HTERT RPE-1 (cell line): Measurements from ENCODE around the gene PRUNE1.

ENCODE experiments used
- in situ Hi-C: fragments of 300-500 bp; cut with MboI; formaldehyde crosslinking; loops from 4 replicates; pipeline ENCODE4 v1.14.3; 2020; ENCODE audit warnings: low sequenced_read_pairs

The PRUNE1 gene

GRCh38 chr1:151005729-151006319 is 2.4 kb upstream of the PRUNE1 start:
- in situ Hi-C loops = no loop called here

GRCh38 chr1:151006327-151007052 is 1.8 kb upstream of the PRUNE1 start, which contains the start of gene MINDY1:
Gene MINDY1, minus strand, starts transcription at chr1:151006902. Its CDS starts 4,285 bp downstream, at chr1:151002617.
- in situ Hi-C loops = no loop called here

DNA sequence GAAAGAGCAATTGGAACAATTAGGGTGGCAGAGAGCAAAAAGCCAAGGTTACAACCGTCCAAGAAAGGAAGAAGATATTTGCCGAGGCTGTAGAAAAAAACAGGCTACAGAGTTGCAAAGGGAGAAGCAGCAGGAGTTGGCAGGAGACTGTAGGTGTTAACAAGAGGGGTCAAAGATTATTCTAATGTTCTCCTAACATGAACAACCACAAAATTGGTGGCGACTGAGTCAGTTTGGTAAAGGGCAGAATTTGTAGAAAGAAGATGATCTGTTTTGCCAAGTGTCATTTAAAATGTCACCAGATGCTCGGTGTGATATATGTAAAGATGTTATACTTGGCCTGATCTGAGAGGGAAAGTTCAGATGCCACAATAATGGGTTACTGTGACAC is 401 bp upstream of the PRUNE1 start:
- in situ Hi-C loops = no loop called here

GRCh38 chr1:151009206-151009587 is 948 bp downstream of the PRUNE1 start:
- in situ Hi-C loops = no loop called here

- in situ Hi-C loops = no loop called here
Measured at GRCh38 chr1:151009674-151010345, 1.6 kb downstream of the PRUNE1 start.

DNA sequence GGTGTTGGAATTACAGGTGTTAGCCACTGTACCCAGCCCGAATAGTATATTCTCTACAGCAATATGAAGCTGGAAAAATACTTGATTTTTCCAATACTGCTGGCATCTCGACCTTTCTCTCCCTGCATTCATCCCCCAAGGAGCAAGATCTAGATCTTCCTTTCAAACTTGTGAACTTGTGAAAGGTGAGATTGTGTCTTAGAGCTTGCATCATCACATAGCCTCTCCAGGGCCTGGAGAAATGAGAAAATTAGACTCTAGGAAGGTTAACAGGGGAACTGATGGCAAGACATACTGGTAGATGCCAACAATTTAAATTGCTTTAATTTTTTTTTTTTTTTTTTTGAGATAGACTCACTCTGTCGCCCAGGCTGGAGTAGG is 2.1 kb downstream of the PRUNE1 start:
- in situ Hi-C loops = no loop called here

GRCh38 chr1:151011154-151011850 is 3.1 kb downstream of the PRUNE1 start:
- in situ Hi-C loops = no loop called here

DNA sequence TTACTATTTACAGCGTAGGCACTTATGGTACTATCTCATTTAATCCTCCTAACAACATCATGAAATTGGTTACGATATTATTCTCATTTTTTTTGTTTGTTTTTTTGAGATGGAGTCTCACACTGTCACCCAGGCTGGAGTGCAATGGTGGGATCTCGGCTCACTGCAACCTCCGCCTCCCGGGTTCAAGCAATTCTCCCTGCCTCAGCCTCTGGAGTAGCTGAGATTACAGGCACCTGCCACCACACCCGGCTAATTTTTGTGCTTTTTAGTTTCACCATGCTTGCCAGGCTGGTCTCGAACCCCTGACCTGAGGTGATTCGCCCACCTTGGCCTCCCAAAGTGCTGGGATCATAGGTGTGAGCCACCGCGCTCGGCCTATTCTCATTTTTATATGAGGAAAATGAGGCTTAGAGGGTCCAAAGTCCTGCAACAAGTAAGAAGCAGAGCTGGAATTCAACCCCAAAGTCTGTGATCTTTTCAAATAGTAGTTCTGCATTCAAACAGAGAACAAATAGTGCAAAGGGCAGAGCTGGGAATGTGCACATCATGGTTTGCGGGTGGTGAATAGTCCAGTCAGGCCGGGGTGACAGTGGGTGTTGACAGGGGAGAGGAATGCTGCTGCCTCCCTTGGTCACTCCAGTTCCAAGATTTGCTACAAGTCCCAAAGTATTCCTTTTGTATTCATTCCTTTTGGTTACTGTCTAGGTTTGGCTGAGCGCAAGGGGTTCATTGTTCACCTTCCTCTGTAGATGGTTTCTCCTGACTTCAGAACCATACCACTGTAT is 4.6 kb downstream of the PRUNE1 start:
- in situ Hi-C loops = no loop called here

GRCh38 chr1:151013518-151013917 is 5.3 kb downstream of the PRUNE1 start:
- in situ Hi-C loops = no loop called here

DNA sequence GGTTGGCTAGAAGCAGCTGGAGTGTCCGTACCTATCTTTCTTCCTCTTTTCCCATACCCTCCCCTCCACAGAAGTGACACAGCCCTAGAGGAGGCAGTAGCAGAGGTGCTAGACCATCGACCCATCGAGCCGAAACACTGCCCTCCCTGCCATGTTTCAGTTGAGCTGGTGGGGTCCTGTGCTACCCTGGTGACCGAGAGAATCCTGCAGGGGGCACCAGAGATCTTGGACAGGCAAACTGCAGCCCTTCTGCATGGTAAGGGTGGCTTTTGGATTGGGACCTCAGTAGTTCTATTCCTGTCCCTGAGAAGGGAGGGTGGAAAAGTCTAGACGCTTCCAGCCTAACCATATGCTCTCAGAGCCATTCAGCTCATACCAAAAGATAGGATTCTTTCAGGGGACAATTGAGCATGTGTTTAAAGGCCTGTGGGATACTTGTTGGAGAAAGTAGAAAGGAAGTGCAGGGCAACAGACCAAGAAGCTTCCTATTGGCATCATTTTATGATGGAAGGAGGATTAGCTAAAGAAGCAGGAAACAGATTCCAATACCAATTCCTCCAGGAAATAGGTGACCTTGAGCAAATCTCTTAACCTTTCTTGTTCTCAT is 16.4 kb downstream of the PRUNE1 start:
- in situ Hi-C loops = no loop called here

DNA sequence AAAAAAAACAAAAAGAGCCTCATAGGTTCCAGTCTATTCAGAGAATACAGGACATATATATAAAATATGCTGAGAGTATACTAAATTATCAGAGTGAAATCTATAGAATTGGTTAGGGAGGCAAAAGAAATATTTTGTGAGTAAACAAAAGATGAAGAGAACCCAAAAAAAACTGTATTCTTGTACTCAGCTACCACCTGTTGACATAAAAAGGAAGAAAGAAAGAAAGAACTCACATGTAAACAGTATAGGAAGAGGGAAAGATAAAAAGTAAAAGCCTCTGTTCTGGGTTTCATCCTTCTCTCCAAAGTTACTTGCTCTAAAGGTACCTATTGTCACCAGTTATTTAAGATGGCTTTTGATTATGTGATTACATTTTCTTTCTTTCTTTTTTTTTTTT is 18.2 kb downstream of the PRUNE1 start:
- in situ Hi-C loops = no loop called here

GRCh38 chr1:151032164-151032563 is 23.9 kb downstream of the PRUNE1 start:
- in situ Hi-C loops = no loop called here

DNA sequence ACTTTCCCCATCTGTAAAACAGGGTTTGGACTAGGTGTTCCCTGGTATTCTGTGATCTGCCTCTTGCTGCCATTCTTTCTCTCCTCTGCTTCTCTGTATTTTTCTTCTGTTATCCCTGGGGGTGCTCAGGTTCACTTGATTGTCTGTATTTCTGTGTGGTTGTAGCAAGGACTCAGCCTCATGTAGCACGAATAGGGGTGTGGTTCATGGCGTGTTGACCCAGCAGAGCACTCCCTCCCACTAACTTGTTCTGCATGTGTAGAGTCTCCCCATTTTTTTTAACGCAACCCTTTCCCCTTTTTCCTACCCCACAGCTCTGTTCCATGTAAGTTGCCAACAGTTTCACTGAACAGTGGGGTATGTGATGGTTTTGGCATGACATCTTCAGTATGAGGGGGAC is 26.9 kb downstream of the PRUNE1 start:
- in situ Hi-C loops = no loop called here

GRCh38 chr1:151036356-151036755 is 28.1 kb downstream of the PRUNE1 start, which contains the start of gene BNIPL:
Gene BNIPL, plus strand, starts transcription at chr1:151036586. Its CDS starts 140 bp downstream, at chr1:151036726.
- in situ Hi-C loops = no loop called here

- in situ Hi-C loops = no loop called here
Measured at GRCh38 chr1:151037032-151037431, 28.8 kb downstream of the PRUNE1 start.

GRCh38 chr1:151039521-151039920 is 31.3 kb downstream of the PRUNE1 start:
- in situ Hi-C loops = no loop called here

- in situ Hi-C loops = no loop called here
Measured at GRCh38 chr1:151043163-151043562, 34.9 kb downstream of the PRUNE1 start.

DNA sequence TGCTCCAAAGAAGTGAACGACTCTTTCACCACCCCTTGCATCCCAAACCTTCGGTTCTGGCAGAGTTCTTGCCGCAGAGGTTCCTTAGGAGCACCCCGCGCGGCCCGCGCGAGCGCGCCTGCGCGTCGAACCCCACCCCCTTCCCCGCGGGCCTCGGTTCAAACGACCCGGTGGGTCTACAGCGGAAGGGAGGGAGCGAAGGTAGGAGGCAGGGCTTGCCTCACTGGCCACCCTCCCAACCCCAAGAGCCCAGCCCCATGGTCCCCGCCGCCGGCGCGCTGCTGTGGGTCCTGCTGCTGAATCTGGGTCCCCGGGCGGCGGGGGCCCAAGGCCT is 39.3 kb downstream of the PRUNE1 start, which contains the start of gene C1orf56:
C1orf56 (plus strand) TSS at position 161 of the 334 bp plus-strand sequence; CDS start at position 258, 97 bp downstream.
- in situ Hi-C loops = no loop called here

- in situ Hi-C loops = no loop called here
Measured at GRCh38 chr1:151047925-151048644, 39.8 kb downstream of the PRUNE1 start.

- in situ Hi-C loops = no loop called here
Measured at GRCh38 chr1:151048645-151049032, 40.4 kb downstream of the PRUNE1 start.
